HG03565 (cell line): Measurements from ENCODE around the gene CXXC5.

Experiments
- ATAC-seq: cut with Tn5 transposase; IDR thresholded peaks from one replicate; pipeline ENCODE4 v1.9.1; 2021; ENCODE audit warnings: mild to moderate bottlenecking, moderate library complexity; ENCODE audit not compliant: unreplicated experiment

Gene CXXC5

GRCh38 chr5:139650689-139651042, 2.5 kb downstream of the CXXC5 start:
- no peak for ATAC-seq

- ATAC-seq = no peak
Observed at GRCh38 chr5:139651043-139651834, 3.1 kb downstream of the CXXC5 start.

GRCh38 chr5:139651853-139652787, 4.0 kb downstream of the CXXC5 start:
- no peak for ATAC-seq

- ATAC-seq = peak; percentile 32
Observed at GRCh38 chr5:139652788-139653241, 4.7 kb downstream of the CXXC5 start.

GRCh38 chr5:139653616-139654015, 5.5 kb downstream of the CXXC5 start:
- ATAC-seq = no peak

- ATAC-seq = no peak
Observed at GRCh38 chr5:139654464-139654863, 6.3 kb downstream of the CXXC5 start.

- ATAC-seq = no peak
Observed at GRCh38 chr5:139654871-139655491, 6.8 kb downstream of the CXXC5 start.

- ATAC-seq = no peak
Observed at GRCh38 chr5:139655727-139656271, 7.7 kb downstream of the CXXC5 start.

GRCh38 chr5:139657363-139658321, 9.5 kb downstream of the CXXC5 start:
- no peak for ATAC-seq

GRCh38 chr5:139658501-139658927, 10.4 kb downstream of the CXXC5 start:
- no peak for ATAC-seq

- ATAC-seq = no peak
Observed at GRCh38 chr5:139658928-139659667, 10.9 kb downstream of the CXXC5 start.

GRCh38 chr5:139659695-139660101, 11.5 kb downstream of the CXXC5 start:
- no peak for ATAC-seq

GRCh38 chr5:139660105-139660922, 12.2 kb downstream of the CXXC5 start:
- no peak for ATAC-seq

- no peak for ATAC-seq
Observed at GRCh38 chr5:139660923-139661814, 13.0 kb downstream of the CXXC5 start.

GRCh38 chr5:139662617-139663016, 14.5 kb downstream of the CXXC5 start:
- ATAC-seq = no peak

GRCh38 chr5:139663207-139664085, 15.3 kb downstream of the CXXC5 start:
- no peak for ATAC-seq
